Neuronal stem cell (in vitro differentiated cells): Measurements from ENCODE around the gene CCDC148.
"Not testable (repeated sequence)": the region's sequence is repeated elsewhere in the genome, so short reads cannot be mapped to it uniquely, and the experiment has no call there.

ENCODE experiments used
- DNase-seq: peaks from one replicate; pipeline ENCODE4 v3.0.0-alpha.2; 2013; ENCODE audit warnings: low spot score
- H2AFZ ChIP-seq: one replicate; pipeline ENCODE4 v1.6.1; 2013; ENCODE audit warnings: mild to moderate bottlenecking, low read length, inconsistent platforms
- H2AK5ac ChIP-seq: 2 replicates; pipeline ENCODE4 v1.6.1; 2013; ENCODE audit warnings: low read depth, mild to moderate bottlenecking, inconsistent platforms, low read length, moderate library complexity, mixed read lengths
- H2BK120ac ChIP-seq: 2 replicates; pipeline ENCODE4 v1.6.1; 2013; ENCODE audit warnings: low read depth, mild to moderate bottlenecking, inconsistent platforms, low read length, moderate library complexity, mixed read lengths
- H2BK12ac ChIP-seq: one replicate; pipeline ENCODE4 v1.6.1; 2013; ENCODE audit warnings: low read length, inconsistent platforms
- H2BK15ac ChIP-seq: 2 replicates; pipeline ENCODE4 v1.6.1; 2013; ENCODE audit warnings: mild to moderate bottlenecking, low read length, inconsistent platforms, mixed read lengths
- H2BK5ac ChIP-seq: one replicate; pipeline ENCODE4 v1.6.1; 2013; ENCODE audit warnings: inconsistent platforms, mild to moderate bottlenecking, low read length, moderate library complexity
- H3K14ac ChIP-seq: one replicate; pipeline ENCODE4 v1.6.1; 2013; ENCODE audit warnings: low read length, inconsistent platforms
- H3K18ac ChIP-seq: 2 replicates; pipeline ENCODE4 v1.6.1; 2013; ENCODE audit warnings: low read length, inconsistent platforms
- H3K23ac ChIP-seq: 2 replicates; pipeline ENCODE4 v1.6.1; 2013; ENCODE audit warnings: low read depth, mild to moderate bottlenecking, mixed read lengths, low read length, inconsistent platforms; ENCODE audit not compliant: poor library complexity
- H3K27ac ChIP-seq: replicated peaks from 3 replicates; pipeline ENCODE4 v1.5.1; 2013; ENCODE audit warnings: low read length, inconsistent platforms
- H3K27me3 ChIP-seq, 3 experiments: 2 replicates each; pipeline ENCODE4 v1.6.1; 2013; ENCODE audit warnings: low read length in 3 of 3, mild to moderate bottlenecking in 2 of 3, inconsistent platforms in 1 of 3, low read depth in 1 of 3, mixed read lengths in 1 of 3, moderate library complexity in 1 of 3; ENCODE audit not compliant: control insufficient read depth in 3 of 3, insufficient read depth in 3 of 3
- H3K36me3 ChIP-seq, 2 donors: replicated peaks in 1 of 2; 2 replicates each; pipeline ENCODE4 v1.6.1; 2013; ENCODE audit warnings: low read length in 2 of 2; ENCODE audit not compliant: control insufficient read depth in 2 of 2, insufficient read depth in 2 of 2
- H3K4ac ChIP-seq: 2 replicates; pipeline ENCODE4 v1.6.1; 2013; ENCODE audit warnings: inconsistent platforms, mild to moderate bottlenecking, low read length, moderate library complexity
- H3K4me1 ChIP-seq, 2 donors: 1 replicate in 1 of 2; 2 replicates in 1 of 2; pipeline ENCODE4 v1.6.1; 2013; ENCODE audit warnings: low read length in 2 of 2, low read depth in 1 of 2; ENCODE audit not compliant: control insufficient read depth in 2 of 2, insufficient read depth in 1 of 2
- H3K4me2 ChIP-seq: one replicate; pipeline ENCODE4 v1.6.1; 2013; ENCODE audit warnings: mild to moderate bottlenecking, low read length, inconsistent platforms; ENCODE audit not compliant: insufficient read depth, poor library complexity, severe bottlenecking
- H3K4me3 ChIP-seq, 2 donors: 2 replicates each; pipeline ENCODE4 v1.5.1; 2013; ENCODE audit warnings: low read length in 2 of 2, mild to moderate bottlenecking in 2 of 2, inconsistent platforms in 1 of 2, moderate library complexity in 1 of 2
- H3K79me1 ChIP-seq: one replicate; pipeline ENCODE4 v1.6.1; 2013; ENCODE audit warnings: low read depth, mild to moderate bottlenecking, inconsistent platforms, low read length, moderate library complexity
- H3K9ac ChIP-seq: one replicate; pipeline ENCODE4 v1.6.1; 2013; ENCODE audit warnings: mild to moderate bottlenecking, low read depth, low read length, inconsistent platforms; ENCODE audit not compliant: poor library complexity
- H3K9me3 ChIP-seq, 2 donors: replicated peaks in 1 of 2; 2 replicates each; pipeline versions ENCODE3 to v1.6.1; 2013; ENCODE audit warnings: low read length in 2 of 2, mild to moderate bottlenecking in 2 of 2, inconsistent platforms in 1 of 2, low read depth in 1 of 2, mixed read lengths in 1 of 2, moderate library complexity in 1 of 2; ENCODE audit not compliant: control insufficient read depth in 2 of 2, insufficient read depth in 1 of 2
- H4K8ac ChIP-seq: one replicate; pipeline ENCODE4 v1.6.1; 2013; ENCODE audit warnings: low read depth, mild to moderate bottlenecking, inconsistent platforms, low read length, moderate library complexity
- H4K91ac ChIP-seq: one replicate; pipeline ENCODE4 v1.6.1; 2013; ENCODE audit warnings: low read length, low read depth, mild to moderate bottlenecking, inconsistent platforms; ENCODE audit not compliant: poor library complexity
- WGBS, 2 donors: extraction: QIAGEN DNeasy Blood & Tissue Kit; methylation state at CpG; one replicate each; pipeline ENCODE4 v1.1.7; 2013; ENCODE audit warnings: missing lambda C conversion rate in 2 of 2, mixed read lengths in 1 of 2; ENCODE audit not compliant: insufficient read length in 2 of 2, insufficient replicate concordance in 1 of 2; ENCODE audit errors: extremely low coverage in 2 of 2; 5-methylcytosine and 5-hydroxymethylcytosine counted together

The CCDC148 gene

DNA sequence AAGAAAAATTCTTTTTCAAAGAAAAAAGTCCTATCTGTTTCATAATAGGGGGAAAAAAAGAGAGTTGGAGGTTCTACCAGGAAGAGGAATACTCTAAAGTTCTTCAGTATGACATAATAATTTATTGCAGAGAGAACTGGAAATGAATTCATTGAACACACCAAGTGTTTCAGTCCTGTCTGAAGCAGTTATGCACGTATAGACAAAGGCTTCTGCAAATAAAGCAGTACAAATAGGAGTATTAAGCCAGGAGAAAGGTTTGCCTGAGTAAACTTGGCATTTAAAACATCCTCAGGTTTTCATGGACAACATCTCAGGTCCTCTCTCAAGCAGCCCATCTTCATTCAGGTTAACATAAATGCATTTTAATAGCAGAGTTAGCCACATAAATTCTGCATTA lies 141.6 kb downstream of the CCDC148 start:
- Histone ChIP-seq H3K4me2 (no peak overlapping the region), H3K23ac (no peak overlapping the region), H2BK5ac (no peak overlapping the region), H3K4ac (no peak overlapping the region), H3K27me3 (no peaks in the 10 kb centered on the region), H3K9ac (no peak overlapping the region), H2AFZ (no peak overlapping the region), H2AK5ac (no peak overlapping the region), H3K36me3 (no peaks in the 10 kb centered on the region), H2BK15ac (no peak overlapping the region), H3K14ac (no peak overlapping the region), H3K27ac (no peak overlapping the region), H2BK12ac (no peak overlapping the region), H3K9me3 (peaks cover 0 to 4% of the 10 kb centered on the region in 2 donors), H3K4me3 (no peak overlapping the region), H3K79me1 (no peaks in the 10 kb centered on the region), H3K4me1 (peaks cover 0 to 7% of the 10 kb centered on the region in 2 donors), H4K91ac (no peak overlapping the region), H2BK120ac (no peak overlapping the region), H3K18ac (no peak overlapping the region), H4K8ac (no peak overlapping the region)
- WGBS, 2 donors: no CpG with 5 or more reads among the region's 1 CpG
- DNase-seq: no peak

- Histone ChIP-seq H3K4ac (no peak overlapping the region), H2BK12ac (no peak overlapping the region), H3K9me3 (no peaks in the 10 kb centered on the region), H3K9ac (no peak overlapping the region), H2BK120ac (no peak overlapping the region), H3K4me1 (no peaks in the 10 kb centered on the region), H3K27ac (no peak overlapping the region), H3K79me1 (no peaks in the 10 kb centered on the region), H4K8ac (no peak overlapping the region), H3K4me2 (no peak overlapping the region), H3K27me3 (no peaks in the 10 kb centered on the region), H4K91ac (no peak overlapping the region), H2BK5ac (no peak overlapping the region), H2AK5ac (no peak overlapping the region), H3K14ac (no peak overlapping the region), H3K36me3 (no peaks in the 10 kb centered on the region), H3K4me3 (no peak overlapping the region), H2BK15ac (no peak overlapping the region), H2AFZ (no peak overlapping the region), H3K18ac (no peak overlapping the region), H3K23ac (no peak overlapping the region)
- DNase-seq: no peak
- no CpG with 5 or more reads among the region's 2 CpGs for WGBS, 2 donors
These were observed 142.8 kb downstream of the CCDC148 start for GRCh38 chr2:158313734-158314133.

DNA sequence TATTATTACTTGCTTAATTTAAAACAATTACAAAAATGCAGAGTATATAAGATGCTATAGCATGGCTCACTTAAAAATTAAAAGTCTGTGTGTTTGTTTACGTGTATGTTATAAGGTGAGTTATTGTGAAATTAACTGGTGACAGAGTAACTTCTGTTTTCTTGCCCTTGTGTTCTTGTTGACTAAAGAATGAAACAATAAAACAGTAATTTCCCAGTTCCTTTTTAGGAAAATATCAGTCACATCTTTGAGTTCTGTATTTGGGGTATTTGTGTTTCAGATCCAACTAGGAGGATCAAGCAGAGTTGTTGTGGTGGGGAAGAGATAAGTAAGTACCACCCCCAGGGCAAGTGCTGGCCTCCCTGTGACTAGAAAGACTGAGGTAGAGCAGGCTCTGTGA lies 143.6 kb downstream of the CCDC148 start:
- no peak overlapping the region for H2AFZ ChIP-seq
- no peaks in the 10 kb centered on the region for H3K36me3 ChIP-seq
- DNase-seq: no peak
- no peak overlapping the region for H3K4ac ChIP-seq
- H2BK5ac ChIP-seq: no peak overlapping the region
- no peak overlapping the region for H3K14ac ChIP-seq
- H2BK12ac ChIP-seq: no peak overlapping the region
- H2AK5ac ChIP-seq: no peak overlapping the region
- no peaks in the 10 kb centered on the region for H3K9me3 ChIP-seq
- no peak overlapping the region for H4K91ac ChIP-seq
- H2BK15ac ChIP-seq: no peak overlapping the region
- H3K79me1 ChIP-seq: no peaks in the 10 kb centered on the region
- no peak overlapping the region for H3K4me3 ChIP-seq
- H3K4me2 ChIP-seq: no peak overlapping the region
- no peak overlapping the region for H4K8ac ChIP-seq
- H2BK120ac ChIP-seq: no peak overlapping the region
- H3K27me3 ChIP-seq: no peaks in the 10 kb centered on the region
- no peak overlapping the region for H3K27ac ChIP-seq
- no peak overlapping the region for H3K23ac ChIP-seq
- no peaks in the 10 kb centered on the region for H3K4me1 ChIP-seq
- H3K18ac ChIP-seq: peak overlapping the region; percentile 38
- H3K9ac ChIP-seq: no peak overlapping the region
- WGBS, 2 donors: no CpG with 5 or more reads among the region's 1 CpG

DNA sequence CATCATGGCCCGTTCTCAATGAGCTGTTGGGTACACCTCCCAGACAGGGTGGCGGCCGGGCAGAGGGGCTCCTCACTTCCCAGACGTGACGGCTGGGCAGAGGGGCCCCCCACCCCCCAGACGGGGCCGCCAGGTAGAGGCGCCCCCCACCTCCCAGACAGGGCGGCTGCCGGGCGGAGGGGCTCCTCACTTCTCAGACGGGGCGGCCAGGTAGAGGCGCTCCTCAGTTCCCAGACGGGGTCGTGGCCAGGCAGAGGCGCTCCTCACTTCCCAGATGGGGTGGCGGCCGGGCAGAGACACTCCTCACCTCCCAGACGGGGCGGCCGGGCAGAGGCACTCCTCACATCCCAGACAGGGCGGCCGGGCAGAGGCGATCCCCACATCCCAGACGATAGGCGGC lies 146.1 kb downstream of the CCDC148 start:
- H2BK15ac ChIP-seq, H4K8ac ChIP-seq, H2BK12ac ChIP-seq, H2BK120ac ChIP-seq, H2AK5ac ChIP-seq, H3K36me3 ChIP-seq, H3K4me2 ChIP-seq, H3K4ac ChIP-seq, H3K9me3 ChIP-seq, H3K9ac ChIP-seq, H3K18ac ChIP-seq, H3K14ac ChIP-seq, DNase-seq, H3K23ac ChIP-seq, H3K4me3 ChIP-seq, H4K91ac ChIP-seq, H2BK5ac ChIP-seq, H2AFZ ChIP-seq, H3K79me1 ChIP-seq, H3K27ac ChIP-seq, H3K27me3 ChIP-seq, H3K4me1 ChIP-seq: not testable (repeated sequence)
- WGBS, 2 donors: no CpG with 5 or more reads among the region's 27 CpGs
